Heart right ventricle (tissue), 16 donors: Measurements from ENCODE around the gene HPD. TPM values are rescaled to one million over a fixed set of nuclear protein-coding genes. Genes with fewer than 3 reads are reported as not detected.
"Not testable (repeated sequence)": the region's sequence is repeated elsewhere in the genome, so short reads cannot be mapped to it uniquely, and the experiment has no call there.

Experiments
- ATAC-seq, 8 donors: fragments of 200-7000 bp; cut with Tn5 transposase; one replicate each; pipeline ENCODE4 v1.9.1; 2020; ENCODE audit warnings: mild to moderate bottlenecking in 8 of 8, moderate library complexity in 8 of 8, moderate number of reproducible peaks in 1 of 8
- DNase-seq, 2 donors: peaks; one replicate each; pipeline ENCODE4 v3.0.0-alpha.2; 2020
- H3K27ac ChIP-seq, 10 donors: fragments of 200-600 bp; sonication (generic) in 2 of 10; one replicate each; pipeline versions ENCODE4 v1.5.0 to v1.8.0; 2020 to 2022; ENCODE audit warnings: mild to moderate bottlenecking in 3 of 10
- H3K27me3 ChIP-seq, 7 donors: fragments of 200-600 bp; one replicate each; pipeline ENCODE4 v1.8.0; 2021 to 2022; ENCODE audit warnings: mild to moderate bottlenecking in 2 of 7
- H3K36me3 ChIP-seq, 9 donors: fragments of 200-600 bp; sonication (generic) in 1 of 9; one replicate each; pipeline versions ENCODE4 v1.5.0 to v1.8.0; 2020 to 2022; ENCODE audit warnings: mild to moderate bottlenecking in 2 of 9
- H3K4me1 ChIP-seq, 9 donors: fragments of 200-600 bp; sonication (generic) in 1 of 9; one replicate each; pipeline versions ENCODE4 v1.5.0 to v1.8.0; 2020 to 2022; ENCODE audit warnings: mild to moderate bottlenecking in 4 of 9
- H3K4me3 ChIP-seq, 10 donors: fragments of 200-600 bp; sonication (generic) in 2 of 10; one replicate each; pipeline versions ENCODE4 v1.5.0 to v1.8.0; 2020 to 2022; ENCODE audit warnings: mild to moderate bottlenecking in 7 of 10, moderate library complexity in 2 of 10
- H3K9me3 ChIP-seq, 11 donors: fragments of 200-600 bp in 10 of 11; sonication (generic) in 2 of 11; one replicate each; pipeline versions ENCODE4 v1.5.0 to v1.8.0; 2013 to 2022; ENCODE audit warnings: mild to moderate bottlenecking in 2 of 11, control low read depth in 1 of 11, moderate library complexity in 1 of 11
- CTCF ChIP-seq, 9 donors: fragments of 200-600 bp; sonication (generic) in 2 of 9; IDR thresholded peaks; one replicate each; pipeline versions ENCODE4 v1.5.0 to v1.8.0; 2021 to 2022; ENCODE audit warnings: antibody characterized with exemption in 9 of 9, mild to moderate bottlenecking in 5 of 9, moderate library complexity in 1 of 9
- WGBS, 2 donors: extraction: QIAGEN DNeasy Blood & Tissue Kit; methylation state at CpG; one replicate each; pipeline ENCODE4 v1.1.7; 2013; ENCODE audit warnings: inconsistent platforms in 1 of 2; 5-methylcytosine and 5-hydroxymethylcytosine counted together
- intact Hi-C, 10 donors: fragments of 100-400 bp; cut with DNase I; formaldehyde crosslinking; loops; one replicate each; pipeline versions ENCODE4 v1.11.1 to v1.14.2; 2022
- polyA plus RNA-seq, 2 donors: library from polyadenylated mRNA; stranded (reverse); fragments of 200-250 nt; gene quantifications; one replicate each; pipeline ENCODE4 v1.2.3, GENCODE V29; 2013
- total RNA-seq, 10 donors: library from RNA; stranded (reverse); fragmentation: NEBNext Ultra II Directional in 3 of 10; extraction: Animal tissue kit (Norgen Biotek cat#: 25700) in 3 of 10; gene quantifications; one replicate each; pipeline versions ENCODE4 v1.2.1 to v1.2.4, GENCODE V29; 2021 to 2023
- donor health status: Arrhythmogenic right ventricular cardiomyopathy.
- donor health status: ischemic (EF 13 %, LVEDD 7.1; RV severe dilation, severe dysfunction).
- donor health status: healthy with polysubstance abuse.
- donor health status: DM: no; HTN: yes; CAD: no.
- donor health status: DM: no; HTN: no; CAD: no.
- donor health status: ischemic (EF 25% LVEDD 6.9; RV normal size, moderate dysfunction).
- donor health status: ischemic (EF 25% LVEDD 5.7; RV mildly dilated, moderate dysfunction).
- donor health status: healthy.
- donor health status: DM: yes; HTN: yes; CAD: no.
- donor health status: Ischemic cardiomyopathy.
- donor health status: ischemic (EF 35%, LVEDD 5.7; RV mildly dilated, moderate dysfunction).
- donor health status: nonischemic (EF 11% LVEDD 7.7; RV severe dilation, severe dysfunction).
- donor health status: DM: yes; HTN: yes; CAD: no.
- donor health status: PGD.
- donor health status: ischemic (EF 29% LVEDD 5.4; RV normal size, mild dysfunction).
- donor health status: nonischemic (EF 23%, LVEDD 6.1; RV moderate dilation, normal function).

The HPD gene
- total and polyA plus RNA-seq, 12 donors, result 0.24 to 3.4 (median 1.2) TPM

GRCh38 chr12:121872546-121873215 lies 14.0 kb upstream of the HPD start:
- ATAC-seq, result peak in 5 of 8 donors; percentile 17 to 75 (median 31)

DNA sequence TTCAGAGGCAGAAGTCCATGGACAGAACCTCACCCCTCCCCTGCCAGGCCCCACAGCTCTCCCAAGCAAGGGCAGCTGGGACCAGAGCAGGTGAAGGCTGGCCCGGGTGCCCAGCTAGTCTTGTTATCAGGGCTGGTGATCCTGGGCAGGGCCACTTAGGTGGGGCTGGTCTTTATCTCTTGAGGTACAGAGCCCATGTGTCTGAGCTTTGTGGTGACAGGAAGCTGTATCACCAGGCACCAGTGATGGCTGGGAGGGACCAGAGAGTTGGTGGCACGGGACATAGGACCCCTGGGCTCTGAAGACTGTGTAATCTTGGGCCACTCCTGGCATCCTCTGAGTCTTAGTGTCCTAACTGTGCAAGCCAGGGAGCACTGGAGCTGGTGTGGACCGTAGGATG lies 12.8 kb upstream of the HPD start:
- 73 to 77% methylated on average over 3 of the region's 3 CpGs for WGBS, 2 donors
- no peaks in the 10 kb centered on the region for H3K36me3 ChIP-seq
- peaks cover 0 to 27% (median 0%) of the 10 kb centered on the region in 9 donors for H3K4me1 ChIP-seq
- H3K27me3 ChIP-seq, result no peaks in the 10 kb centered on the region
- H3K4me3 ChIP-seq, result no peak overlapping the region
- DNase-seq (no peak), ATAC-seq (no peak)
- no peak overlapping the region for H3K27ac ChIP-seq
- no peaks in the 10 kb centered on the region for H3K9me3 ChIP-seq
- no peak for TF ChIP-seq CTCF (IDR thresholded peaks at IDR 0.05)
- intact Hi-C loops, result no loop called here

More at GRCh38 chr12:121872546-121873215, 14.0 kb upstream of the HPD start:
- DNase-seq, result peak; percentile 9 to 25
- intact Hi-C loops, result no loop called here
- no peaks in the 10 kb centered on the region for H3K36me3 ChIP-seq
- no peaks in the 10 kb centered on the region for H3K27me3 ChIP-seq
- no peak overlapping the region for H3K4me3 ChIP-seq
- no peaks in the 10 kb centered on the region for H3K9me3 ChIP-seq
- peaks cover 0 to 27% (median 0%) of the 10 kb centered on the region in 9 donors for H3K4me1 ChIP-seq
- no peak overlapping the region for H3K27ac ChIP-seq
- WGBS, 2 donors, result 27 to 35% methylated on average over 5 of the region's 5 CpGs
- TF ChIP-seq CTCF (IDR thresholded peaks at IDR 0.05), result no peak

DNA sequence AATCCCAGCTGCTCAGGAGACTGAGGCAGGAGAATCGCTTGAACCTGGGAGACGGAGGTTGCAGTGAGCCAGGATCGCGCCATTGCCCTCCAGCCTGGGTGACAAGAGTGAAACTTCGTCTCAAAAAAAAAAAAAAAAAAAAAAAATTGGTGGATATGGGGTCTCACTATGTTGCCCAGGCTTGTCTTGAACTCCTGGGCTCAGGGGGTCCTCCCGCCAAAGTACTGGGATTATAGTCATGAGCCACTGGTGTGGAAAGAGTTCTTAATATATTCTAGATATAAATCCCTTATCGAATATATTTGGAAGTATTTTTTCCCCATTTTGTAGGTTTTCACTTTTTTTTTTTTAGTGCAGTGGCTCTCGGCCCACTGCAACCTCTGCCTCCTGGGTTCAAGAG lies 10.6 kb upstream of the HPD start:
- ATAC-seq, intact Hi-C loops, H3K27ac ChIP-seq, H3K9me3 ChIP-seq, DNase-seq, H3K27me3 ChIP-seq, H3K36me3 ChIP-seq, H3K4me3 ChIP-seq: not testable (repeated sequence)
- WGBS, 2 donors, result 93 to 96% methylated on average over 8 of the region's 8 CpGs
- peaks cover 0 to 17% (median 0%) of the 10 kb centered on the region in 9 donors for H3K4me1 ChIP-seq

DNA sequence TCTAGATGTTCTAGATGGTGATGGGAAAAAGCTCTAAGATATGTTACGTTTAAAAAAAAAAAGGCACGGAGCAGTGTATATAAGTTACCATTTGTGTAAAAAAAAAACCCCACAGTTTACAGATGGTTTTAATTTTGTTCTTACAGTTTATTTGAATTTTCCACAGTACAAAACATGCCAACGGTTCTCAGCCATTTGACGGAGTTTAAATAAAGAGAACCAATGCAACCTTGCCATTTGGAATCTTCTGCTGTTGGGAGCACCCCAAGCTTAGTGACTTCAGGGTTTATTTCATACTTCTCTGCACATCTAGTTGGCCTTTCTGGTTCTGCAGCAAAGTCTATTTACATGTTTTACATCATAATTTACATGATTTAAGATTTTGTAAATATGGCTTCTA lies 7.7 kb upstream of the HPD start:
- Histone ChIP-seq H3K27me3 (no peaks in the 10 kb centered on the region), H3K27ac (no peak overlapping the region), H3K4me3 (no peak overlapping the region), H3K36me3 (no peaks in the 10 kb centered on the region), H3K9me3 (no peaks in the 10 kb centered on the region), H3K4me1 (no peaks in the 10 kb centered on the region)
- ATAC-seq (no peak), DNase-seq (no peak)
- 85 to 90% methylated on average over 4 of the region's 4 CpGs for WGBS, 2 donors
- intact Hi-C loops, result no loop called here
- TF ChIP-seq CTCF (IDR thresholded peaks at IDR 0.05), result no peak

GRCh38 chr12:121861636-121862254 lies 3.1 kb upstream of the HPD start:
- Histone ChIP-seq H3K4me3 (no peak overlapping the region), H3K36me3 (no peaks in the 10 kb centered on the region), H3K27me3 (no peaks in the 10 kb centered on the region), H3K27ac (peak overlapping the region in 2 of 10 donors; percentile 4 to 29), H3K4me1 (peaks cover 5 to 20% (median 10%) of the 10 kb centered on the region in 9 donors), H3K9me3 (no peaks in the 10 kb centered on the region)
- ATAC-seq (no peak), DNase-seq (no peak)
- intact Hi-C loops, result no loop called here
- WGBS, 2 donors, result 42 to 43% methylated on average over 11 of the region's 11 CpGs
- no peak for TF ChIP-seq CTCF (IDR thresholded peaks at IDR 0.05)

- intact Hi-C loops, DNase-seq, H3K9me3 ChIP-seq, ATAC-seq, H3K27ac ChIP-seq, H3K36me3 ChIP-seq, H3K27me3 ChIP-seq, H3K4me3 ChIP-seq: not testable (repeated sequence)
- 95% methylated on average over 4 of the region's 4 CpGs for WGBS, 2 donors
- peaks cover 5 to 20% (median 10%) of the 10 kb centered on the region in 9 donors for H3K4me1 ChIP-seq
These were observed 2.0 kb upstream of the HPD start for GRCh38 chr12:121860699-121861098.
